ENCODE measurements around the gene RSPH1.

RSPH1 gene

DNA sequence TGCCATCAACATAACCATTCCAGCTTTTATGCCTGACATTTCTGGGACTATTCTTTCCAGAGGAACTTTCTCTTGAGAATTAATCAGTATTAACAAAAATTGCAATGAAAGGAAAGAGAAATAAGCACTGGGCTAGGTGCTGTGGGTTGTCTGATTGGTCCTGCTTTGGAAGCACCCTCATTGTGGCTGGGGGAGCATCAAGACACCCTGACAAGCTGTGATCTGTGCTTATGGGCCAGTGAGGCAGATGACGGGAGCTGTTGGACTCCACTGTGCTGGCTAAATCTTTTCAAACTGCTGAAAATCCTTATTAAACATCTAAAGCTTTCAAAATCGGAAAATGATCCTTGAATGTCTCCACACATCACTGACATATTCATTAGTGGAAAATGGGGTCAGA is 72.3 kb downstream of the RSPH1 start:
- DNase-seq, result no peak

GRCh38 chr21:42423197-42423675 is 72.8 kb downstream of the RSPH1 start:
- DNase-seq, result no peak

Data from stimulated activated CD4-positive, alpha-beta T cell treated with anti-CD3 and anti-CD28 coated beads, Interleukin-12 subunit alpha, Interleukin-12 subunit beta, amount 100 ng/mL, for 4 hours (primary cell).